HG03066 (cell line): Measurements from ENCODE around the gene RPL13A.

Experiments used
- ATAC-seq: cut with Tn5 transposase; IDR thresholded peaks from one replicate; pipeline ENCODE4 v1.9.1; 2021; ENCODE audit warnings: low read depth; ENCODE audit not compliant: unreplicated experiment

Gene RPL13A

DNA sequence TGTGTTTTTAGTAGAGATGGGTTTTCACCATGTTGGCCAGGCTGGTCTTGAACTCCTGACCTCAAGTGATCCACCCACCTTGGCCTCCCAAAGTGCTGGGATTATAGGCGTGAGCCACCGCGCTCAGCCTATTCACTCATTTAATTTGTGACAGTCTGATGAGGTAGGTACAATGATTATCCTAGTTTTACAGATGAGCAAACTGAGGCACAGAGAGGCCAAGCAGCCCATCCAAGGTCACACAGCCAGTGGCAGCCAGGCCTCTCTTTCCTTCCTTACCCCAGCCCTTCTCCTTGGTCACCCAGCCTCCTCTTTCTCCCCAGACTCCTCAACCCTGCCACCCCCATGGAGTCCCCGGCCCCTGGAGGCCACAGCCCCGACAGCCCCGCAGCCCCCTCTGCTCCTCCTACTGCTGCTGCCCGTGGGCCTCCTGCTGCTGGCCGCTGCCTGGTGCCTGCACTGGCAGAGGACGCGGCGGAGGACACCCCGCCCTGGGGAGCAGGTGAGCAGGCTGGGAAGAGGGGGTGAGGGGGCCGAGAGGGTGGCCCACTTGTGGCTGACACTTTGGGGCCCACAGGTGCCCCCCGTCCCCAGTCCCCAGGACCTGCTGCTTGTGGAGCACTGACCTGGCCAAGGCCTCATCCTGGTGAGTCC, 7.3 kb upstream of the RPL13A start:
- ATAC-seq, result no peak

DNA sequence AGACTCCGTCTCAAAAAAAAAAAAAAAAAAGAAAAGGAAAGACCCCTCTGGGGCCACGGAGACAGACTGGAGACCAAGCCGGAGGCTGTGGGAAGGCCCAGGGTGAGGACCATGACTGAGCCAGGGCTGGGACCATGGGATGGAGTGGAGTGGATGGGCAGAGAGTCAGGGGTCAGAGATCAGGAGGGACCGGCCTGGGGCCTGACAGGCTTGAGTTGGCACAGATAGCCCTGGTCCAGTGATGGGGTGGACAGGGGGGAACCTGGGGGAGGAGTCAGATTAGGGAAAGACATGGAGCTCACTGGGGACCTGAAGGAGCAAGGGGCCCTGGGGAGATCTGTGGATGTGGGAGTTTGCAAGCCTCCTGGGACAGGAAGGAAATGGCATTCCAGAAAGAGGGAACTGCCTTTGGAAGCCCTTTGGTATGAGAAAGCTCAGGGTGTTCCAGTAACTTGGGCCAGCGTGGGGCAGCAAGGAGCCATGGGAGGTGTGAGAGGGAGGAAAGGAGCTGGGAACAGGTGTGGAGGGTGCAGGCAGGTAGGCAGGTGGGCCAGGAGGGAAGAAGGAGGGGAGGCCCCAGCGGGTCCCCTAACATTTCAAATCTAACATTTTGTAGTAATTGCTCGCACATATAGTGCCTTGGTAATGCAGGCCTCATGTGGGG, 6.3 kb upstream of the RPL13A start:
- no peak for ATAC-seq

DNA sequence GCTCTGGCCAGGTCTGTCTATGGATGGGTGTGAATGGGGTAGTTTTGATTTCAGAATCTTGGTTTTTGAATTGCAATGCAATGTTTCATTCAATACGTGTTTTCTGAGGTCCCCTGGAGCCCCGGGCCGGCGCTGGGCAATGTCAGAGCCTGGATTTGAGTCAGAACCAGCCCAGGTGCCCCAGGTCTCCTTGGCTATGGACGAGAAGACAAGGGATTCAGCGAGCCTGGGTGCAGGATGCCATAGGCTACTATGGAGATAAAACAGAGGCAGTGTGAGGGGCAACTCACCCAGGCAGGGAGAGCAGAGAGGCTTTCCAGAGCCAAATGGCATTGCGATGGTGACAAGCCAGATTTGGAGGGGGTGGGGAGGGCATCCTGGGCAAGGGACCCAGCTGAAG, 1.2 kb upstream of the RPL13A start:
- no peak for ATAC-seq

DNA sequence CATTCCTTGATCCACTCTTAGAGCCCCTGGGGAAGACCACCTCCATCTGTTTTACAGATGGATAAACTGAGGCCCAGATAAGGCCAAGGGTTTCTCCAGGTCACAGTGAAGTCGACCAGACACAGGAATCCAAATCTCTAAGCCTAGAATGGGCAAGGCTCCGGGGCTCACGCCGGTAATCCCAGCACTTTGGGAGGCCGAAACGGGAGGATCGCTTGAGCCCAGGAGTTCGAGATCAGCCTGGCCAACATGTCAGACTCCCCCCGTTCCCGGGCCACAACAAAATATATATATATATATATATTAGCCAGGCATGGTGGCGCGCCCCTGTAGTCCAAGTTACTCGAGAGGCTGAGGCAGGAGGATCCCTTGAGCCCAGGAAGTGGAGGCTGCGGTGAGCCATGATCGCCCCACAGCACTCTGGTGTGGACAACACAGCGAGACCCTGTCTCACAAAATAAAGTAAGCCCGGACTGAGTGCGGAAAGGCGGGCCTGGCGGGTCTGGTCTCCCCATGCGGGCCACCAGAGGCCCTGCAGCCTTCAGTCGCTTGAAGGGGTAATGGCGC, 615 bp upstream of the RPL13A start:
- no peak for ATAC-seq

DNA sequence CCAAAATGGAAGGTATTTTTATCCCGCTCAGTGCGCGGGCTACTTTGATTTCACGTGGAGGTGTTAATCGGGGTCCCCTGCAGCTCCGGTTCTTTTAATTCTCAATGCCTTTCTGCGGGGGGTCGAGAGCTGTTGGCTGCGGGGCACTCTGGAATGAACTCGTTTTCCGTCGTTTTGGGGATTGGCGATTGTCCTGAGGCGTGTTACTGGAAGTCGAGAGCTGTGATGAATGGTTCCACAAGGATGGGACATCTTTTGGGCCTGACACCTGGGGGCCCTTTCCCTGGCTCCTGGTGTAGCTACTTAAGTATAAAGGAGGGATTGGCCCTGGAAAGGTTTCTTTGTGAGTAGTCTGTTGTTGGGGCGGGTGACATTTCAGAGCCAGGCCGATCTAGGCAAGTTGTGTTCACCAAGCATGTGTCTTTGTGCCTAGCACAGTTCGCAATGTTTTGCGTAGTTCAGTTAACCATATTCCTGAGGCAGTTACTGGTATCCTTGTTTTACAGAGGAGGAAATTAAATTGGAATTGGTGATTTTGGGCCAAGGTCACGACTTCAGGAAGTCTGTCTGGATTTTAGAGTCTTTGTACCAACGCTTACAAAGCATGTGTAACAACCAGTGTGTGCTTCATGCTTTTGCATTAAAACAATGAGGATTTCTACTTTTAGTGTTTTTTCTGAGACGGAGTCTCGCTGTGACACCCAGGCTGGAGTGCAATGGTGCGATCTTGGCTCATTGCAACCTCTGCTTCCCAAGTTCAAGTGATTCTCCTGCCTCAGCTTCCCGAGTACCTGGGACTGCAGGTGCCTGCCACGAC, 846 bp downstream of the RPL13A start:
- ATAC-seq, result no peak

DNA sequence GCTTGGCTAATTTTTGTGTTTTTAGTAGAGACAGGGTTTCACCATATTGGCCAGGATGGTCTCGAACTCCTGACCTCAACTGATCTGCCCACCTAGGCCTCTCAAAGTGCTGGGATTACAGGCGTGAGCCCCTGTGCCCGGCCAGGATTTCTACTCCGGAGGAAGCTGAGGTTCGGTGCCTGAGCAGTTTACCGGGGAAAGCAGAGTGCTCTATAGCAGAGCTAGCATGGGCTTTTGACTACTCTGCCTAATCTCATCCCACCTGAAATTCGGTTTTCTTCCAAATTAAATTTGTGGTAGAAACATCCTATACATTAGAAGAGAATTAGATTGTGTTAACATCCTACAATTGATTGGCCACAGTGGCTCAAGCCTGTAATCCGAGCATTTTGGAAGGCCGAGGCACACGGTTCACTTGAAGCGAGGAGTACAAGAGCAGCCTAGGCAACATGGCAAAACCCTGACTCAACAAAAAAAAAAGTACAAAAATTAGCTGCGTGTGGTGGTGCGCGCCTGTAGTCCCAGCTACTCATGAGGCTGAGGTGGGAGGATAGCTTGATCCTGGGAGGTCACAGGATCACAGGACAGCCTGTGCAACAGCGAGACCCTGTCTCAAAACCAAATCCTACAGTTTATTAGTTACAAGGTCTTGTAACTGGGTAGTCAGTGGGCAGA, 1.6 kb downstream of the RPL13A start:
- ATAC-seq, result no peak

DNA sequence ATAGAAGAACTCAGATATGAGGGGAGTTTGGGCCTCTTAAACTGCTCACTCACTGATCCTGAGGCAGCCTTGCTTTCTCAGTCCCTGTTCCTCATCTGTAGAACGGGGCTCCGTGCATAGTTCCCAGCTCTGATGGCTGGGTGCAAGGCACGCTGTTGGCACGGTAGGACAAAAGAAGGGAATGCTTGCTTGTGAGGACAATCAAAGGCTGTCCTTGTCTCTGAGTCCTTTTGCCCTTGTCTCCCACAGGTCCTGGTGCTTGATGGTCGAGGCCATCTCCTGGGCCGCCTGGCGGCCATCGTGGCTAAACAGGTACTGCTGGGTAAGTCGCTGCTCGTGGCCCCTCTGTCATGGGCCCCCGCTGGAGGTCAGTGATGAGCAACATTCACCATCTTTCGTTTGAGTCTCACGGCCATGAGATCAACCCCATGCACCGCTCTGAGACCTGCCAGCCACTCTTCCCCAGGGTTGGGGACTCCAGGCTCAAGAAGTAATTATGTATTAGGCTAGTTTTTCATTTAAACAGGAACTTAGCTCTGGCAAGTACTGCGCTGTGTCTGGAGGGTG, 2.3 kb downstream of the RPL13A start:
- no peak for ATAC-seq

DNA sequence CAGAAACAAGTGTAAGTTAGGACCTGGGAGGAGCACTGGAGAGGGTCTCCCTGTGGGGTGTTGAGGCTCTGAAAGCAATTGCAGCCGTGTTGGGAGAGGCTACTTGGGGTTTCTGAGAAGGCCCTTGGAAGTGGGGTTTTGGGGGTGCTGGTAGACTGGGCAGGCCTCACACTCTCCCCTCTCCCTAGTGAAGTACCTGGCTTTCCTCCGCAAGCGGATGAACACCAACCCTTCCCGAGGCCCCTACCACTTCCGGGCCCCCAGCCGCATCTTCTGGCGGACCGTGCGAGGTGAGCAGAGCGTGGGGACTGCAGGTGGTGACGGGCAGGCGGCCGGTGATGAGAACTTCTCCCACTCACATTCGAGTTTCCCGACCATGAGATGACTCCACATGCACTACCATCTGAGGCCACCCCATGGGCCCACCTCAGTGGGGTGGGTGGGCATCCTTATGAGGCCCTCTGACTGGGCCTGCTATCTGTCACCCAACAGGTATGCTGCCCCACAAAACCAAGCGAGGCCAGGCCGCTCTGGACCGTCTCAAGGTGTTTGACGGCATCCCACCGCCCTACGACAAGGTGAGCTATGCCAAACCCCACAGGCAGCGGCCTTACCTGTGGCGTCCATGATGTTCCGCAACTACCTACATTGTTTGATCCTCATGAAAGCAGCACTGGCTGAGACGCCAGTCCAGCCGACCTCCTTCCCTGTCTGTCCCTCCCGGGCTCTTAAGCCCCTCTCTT, 3.0 kb downstream of the RPL13A start:
- ATAC-seq, result no peak

DNA sequence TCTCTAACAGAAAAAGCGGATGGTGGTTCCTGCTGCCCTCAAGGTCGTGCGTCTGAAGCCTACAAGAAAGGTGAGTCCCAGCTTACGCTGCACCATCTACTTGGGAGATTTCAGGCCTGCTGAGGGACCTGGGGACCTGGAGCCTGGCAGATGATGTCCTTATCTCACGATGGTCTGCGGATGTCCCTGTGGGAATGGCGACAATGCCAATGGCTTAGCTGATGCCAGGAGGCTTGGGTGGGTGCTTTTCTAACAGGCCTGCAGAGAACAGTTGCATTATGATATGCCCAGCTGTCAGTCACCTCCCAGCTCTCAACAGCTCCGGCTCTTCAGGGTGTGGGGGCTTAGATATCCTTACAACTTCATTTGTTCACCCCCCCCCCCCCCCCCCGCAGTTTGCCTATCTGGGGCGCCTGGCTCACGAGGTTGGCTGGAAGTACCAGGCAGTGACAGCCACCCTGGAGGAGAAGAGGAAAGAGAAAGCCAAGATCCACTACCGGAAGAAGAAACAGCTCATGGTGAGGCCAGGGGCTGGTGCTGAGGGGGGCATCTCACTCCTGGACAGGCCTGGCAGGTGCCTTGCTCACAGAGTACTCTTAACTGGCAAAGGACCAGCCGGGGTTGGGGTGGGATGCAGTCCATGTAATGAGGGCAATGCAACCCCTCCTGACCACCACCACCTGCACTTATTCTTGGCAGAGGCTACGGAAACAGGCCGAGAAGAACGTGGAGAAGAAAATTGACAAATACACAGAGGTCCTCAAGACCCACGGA, 3.8 kb downstream of the RPL13A start:
- no peak for ATAC-seq

DNA sequence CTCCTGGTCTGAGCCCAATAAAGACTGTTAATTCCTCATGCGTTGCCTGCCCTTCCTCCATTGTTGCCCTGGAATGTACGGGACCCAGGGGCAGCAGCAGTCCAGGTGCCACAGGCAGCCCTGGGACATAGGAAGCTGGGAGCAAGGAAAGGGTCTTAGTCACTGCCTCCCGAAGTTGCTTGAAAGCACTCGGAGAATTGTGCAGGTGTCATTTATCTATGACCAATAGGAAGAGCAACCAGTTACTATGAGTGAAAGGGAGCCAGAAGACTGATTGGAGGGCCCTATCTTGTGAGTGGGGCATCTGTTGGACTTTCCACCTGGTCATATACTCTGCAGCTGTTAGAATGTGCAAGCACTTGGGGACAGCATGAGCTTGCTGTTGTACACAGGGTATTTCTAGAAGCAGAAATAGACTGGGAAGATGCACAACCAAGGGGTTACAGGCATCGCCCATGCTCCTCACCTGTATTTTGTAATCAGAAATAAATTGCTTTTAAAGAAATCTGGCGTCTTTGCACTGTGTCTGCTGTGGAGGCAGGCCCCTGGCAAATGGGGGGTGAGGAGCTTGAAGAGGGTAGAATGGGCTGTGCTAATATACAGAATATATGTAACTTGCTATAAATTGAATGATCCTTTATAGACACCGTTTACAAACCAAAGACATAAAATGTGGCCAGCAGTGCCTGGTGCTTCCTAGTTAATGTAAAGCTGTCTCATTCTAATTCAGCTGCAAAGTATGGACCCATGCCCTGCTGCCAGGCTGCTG, 4.6 kb downstream of the RPL13A start:
- no peak for ATAC-seq

DNA sequence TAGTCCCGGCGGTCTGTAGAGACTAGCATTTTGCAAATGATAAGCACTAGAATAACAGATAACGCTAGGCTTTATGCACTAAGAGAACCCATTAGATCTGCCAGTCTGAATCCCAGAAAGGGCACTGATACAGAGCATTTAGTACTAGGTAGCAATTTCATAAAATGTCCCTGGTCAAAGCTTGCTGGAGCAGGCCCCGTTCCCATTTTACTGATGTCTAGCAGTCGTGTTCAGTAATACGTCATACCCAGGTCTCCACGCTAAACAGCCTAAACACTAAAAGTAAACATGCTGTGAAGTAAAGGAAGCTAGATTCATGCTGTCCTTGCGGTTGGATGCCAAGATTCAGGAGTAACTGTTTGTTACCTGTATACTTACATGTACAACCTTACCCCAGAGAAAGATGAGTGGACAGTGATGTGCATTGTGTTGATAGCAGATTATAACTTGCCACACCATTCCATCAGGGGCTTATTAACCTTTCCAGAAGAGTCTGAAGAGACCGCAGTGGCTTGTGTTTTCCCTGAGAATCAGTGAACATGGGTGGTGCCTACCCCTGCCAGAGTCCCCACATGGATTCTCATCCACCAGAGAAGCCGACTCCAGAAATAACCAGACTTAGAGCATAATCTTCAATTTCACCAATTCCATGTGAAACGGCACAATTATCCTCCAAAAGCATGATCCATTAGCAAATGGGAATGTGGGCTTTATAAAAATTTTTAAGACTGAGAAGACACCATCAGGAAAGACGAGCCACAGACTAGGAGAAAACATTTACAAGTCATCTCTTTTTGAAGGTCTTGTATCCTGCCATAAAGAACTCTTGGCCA, 5.4 kb downstream of the RPL13A start:
- ATAC-seq, result no peak

DNA sequence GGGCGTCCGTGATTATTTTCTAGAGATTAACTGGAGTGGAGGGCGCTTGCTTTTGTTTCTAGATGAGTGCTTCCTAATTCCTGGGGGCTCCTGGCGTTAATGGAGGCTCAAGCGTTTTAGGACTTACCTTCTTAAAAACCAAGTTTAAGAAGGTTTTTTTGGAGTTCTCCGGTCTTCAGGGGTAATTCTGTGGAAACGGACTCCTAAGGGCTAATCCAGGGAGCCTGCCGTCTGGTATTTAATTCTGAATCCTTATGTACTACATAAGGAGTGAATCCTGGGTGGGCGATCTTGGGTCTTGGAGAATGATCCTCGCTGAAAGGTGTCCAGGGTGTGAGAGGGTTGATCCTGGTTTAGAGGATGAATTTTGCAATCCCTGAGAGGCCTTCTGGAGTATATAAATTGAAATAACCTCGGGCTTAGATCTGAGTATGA, 9.2 kb downstream of the RPL13A start:
- ATAC-seq, result no peak

DNA sequence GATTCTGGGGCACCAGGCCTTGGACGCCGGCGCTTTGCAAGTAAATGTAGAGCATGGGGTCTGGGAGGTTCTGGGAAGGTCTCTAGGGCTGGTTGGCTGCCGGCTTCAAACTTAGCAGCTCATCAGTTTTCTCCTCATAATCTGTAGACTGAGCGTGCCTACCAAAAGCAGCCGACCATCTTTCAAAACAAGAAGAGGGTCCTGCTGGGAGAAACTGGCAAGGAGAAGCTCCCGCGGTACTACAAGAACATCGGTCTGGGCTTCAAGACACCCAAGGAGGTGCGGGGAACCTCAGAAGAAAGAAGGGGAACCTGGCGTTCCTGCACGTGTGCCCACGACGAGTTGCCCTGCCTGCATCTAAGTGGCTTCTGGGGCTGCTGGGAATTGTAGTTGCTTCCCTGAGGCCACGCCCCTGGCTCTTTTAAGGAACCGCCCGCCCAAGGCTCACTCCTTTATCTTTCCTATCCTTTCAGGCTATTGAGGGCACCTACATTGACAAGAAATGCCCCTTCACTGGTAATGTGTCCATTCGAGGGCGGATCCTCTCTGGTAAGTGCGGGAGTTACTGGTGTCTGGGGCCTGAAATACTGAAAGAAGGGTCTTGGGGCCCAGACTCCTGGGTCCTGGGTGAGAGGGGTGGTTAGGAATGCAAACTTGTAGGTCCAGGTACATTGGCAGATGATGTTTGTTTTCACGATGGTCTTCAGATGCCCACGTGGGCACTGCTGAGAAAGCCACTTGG, 9.8 kb downstream of the RPL13A start:
- ATAC-seq, result no peak

DNA sequence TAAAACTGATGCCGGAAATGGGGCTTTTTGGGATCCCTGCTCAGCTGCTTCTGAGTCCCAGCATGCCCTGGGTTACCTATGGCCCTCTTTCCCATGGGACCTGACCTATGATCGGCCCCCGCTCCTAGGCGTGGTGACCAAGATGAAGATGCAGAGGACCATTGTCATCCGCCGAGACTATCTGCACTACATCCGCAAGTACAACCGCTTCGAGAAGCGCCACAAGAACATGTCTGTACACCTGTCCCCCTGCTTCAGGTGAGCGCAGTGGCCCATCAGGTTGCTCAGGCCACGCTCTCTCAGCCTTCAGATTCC, 10.3 kb downstream of the RPL13A start:
- no peak for ATAC-seq

DNA sequence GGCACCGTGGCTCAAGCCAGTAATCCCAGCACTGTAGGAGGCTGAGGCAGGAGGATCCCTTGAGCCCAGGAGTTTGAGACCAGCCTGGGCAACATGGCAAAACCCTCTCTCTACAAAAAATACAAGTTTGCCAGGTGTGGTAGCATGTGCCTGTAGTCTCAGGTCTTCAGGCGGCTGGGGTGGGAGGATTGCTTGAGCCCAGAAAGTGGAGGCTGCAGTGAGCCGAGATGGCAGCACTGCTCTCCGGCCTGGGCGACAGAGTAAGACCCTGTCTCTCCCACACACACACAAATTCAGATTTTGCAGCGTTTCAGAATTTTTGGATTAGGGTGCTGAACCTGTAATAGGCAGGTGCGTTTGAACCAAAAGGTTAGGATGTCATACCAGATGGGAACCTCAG, 11.1 kb downstream of the RPL13A start:
- ATAC-seq, result no peak

DNA sequence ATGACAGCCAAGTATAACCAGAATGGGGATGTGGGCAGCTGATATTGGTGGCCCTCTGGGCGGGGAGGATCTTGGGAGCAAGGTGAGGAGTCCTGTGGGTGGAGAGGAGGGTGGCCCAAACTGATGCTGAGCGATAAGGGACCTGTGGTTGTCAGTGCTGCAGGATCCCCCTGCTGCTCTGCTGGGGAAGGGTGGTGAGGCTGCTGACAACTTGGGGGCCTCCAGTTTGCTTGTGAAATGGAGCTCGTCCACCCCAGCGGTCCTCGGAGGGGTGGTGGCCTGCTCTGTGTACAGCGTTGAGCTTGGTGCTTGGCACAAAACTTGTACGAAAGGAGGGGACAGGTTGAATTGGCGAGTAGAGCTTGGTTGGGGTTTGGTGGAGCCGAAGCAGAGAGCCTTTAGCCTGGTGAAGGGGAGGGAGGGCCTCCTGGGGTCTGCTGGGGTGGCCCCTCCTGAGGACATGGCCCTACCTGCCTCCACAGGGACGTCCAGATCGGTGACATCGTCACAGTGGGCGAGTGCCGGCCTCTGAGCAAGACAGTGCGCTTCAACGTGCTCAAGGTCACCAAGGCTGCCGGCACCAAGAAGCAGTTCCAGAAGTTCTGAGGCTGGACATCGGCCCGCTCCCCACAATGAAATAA, 11.7 kb downstream of the RPL13A start:
- ATAC-seq, result no peak
